SK-N-DZ (cell line): ENCODE measurements around the gene SLC39A7.

Experiments
- DNase-seq: peaks from one replicate; pipeline ENCODE4 v3.0.0-alpha.2; 2015; ENCODE audit warnings: low spot score

SLC39A7 gene

GRCh38 chr6:33170176-33171015 is 30.3 kb upstream of the SLC39A7 start:
- DNase-seq, result no peak

- no peak for DNase-seq
These were observed 29.4 kb upstream of the SLC39A7 start for GRCh38 chr6:33171016-33171879.

GRCh38 chr6:33171880-33172687 is 28.6 kb upstream of the SLC39A7 start:
- no peak for DNase-seq

GRCh38 chr6:33172688-33173534 is 27.8 kb upstream of the SLC39A7 start:
- DNase-seq, result no peak

- no peak for DNase-seq
These were observed 27.0 kb upstream of the SLC39A7 start for GRCh38 chr6:33173535-33174180.

GRCh38 chr6:33174784-33175183 is 25.9 kb upstream of the SLC39A7 start:
- no peak for DNase-seq

- DNase-seq, result no peak
These were observed 25.1 kb upstream of the SLC39A7 start for GRCh38 chr6:33175436-33176069.

- DNase-seq, result no peak
These were observed 23.8 kb upstream of the SLC39A7 start for GRCh38 chr6:33176906-33177305.

- no peak for DNase-seq
These were observed 22.9 kb upstream of the SLC39A7 start for GRCh38 chr6:33177552-33178446.

- no peak for DNase-seq
These were observed 21.8 kb upstream of the SLC39A7 start for GRCh38 chr6:33178755-33179475.

- DNase-seq, result no peak
These were observed 19.5 kb upstream of the SLC39A7 start for GRCh38 chr6:33181141-33181540.

GRCh38 chr6:33183071-33183683 is 17.5 kb upstream of the SLC39A7 start:
- no peak for DNase-seq

GRCh38 chr6:33185190-33185589 is 15.5 kb upstream of the SLC39A7 start:
- DNase-seq, result no peak

GRCh38 chr6:33185654-33186187 is 14.9 kb upstream of the SLC39A7 start:
- no peak for DNase-seq

GRCh38 chr6:33187809-33188208 is 12.9 kb upstream of the SLC39A7 start:
- DNase-seq, result no peak

- no peak for DNase-seq
These were observed 11.5 kb upstream of the SLC39A7 start for GRCh38 chr6:33189164-33189563.
